ENCODE results near the gene PTPRF.

- TF ChIP-seq GATA2 (IDR thresholded peaks at IDR 0.05; ENCODE audit: low read depth, low read length) (no peak), GATA3 (IDR thresholded peaks at IDR 0.05; ENCODE audit: low read depth, low read length) (no peak)
Observed at GRCh38 chr1:43482215-43482614, 48.5 kb upstream of the PTPRF start.

Measured in SH-SY5Y (cell line).